Endothelial cell of coronary artery (primary cell): ENCODE measurements around the gene NDUFA8. TPM values are rescaled to one million over a fixed set of nuclear protein-coding genes. Genes with fewer than 3 reads are reported as not detected.

Source experiments
- total RNA-seq: library from RNA; depleted of rRNA; stranded (reverse); fragments of >200 nt; gene quantifications from 2 replicates; pipeline ENCODE4 v1.2.3, GENCODE V29; 2014

NDUFA8 gene
- 45.3 and 49.8 TPM in 2 replicates for total RNA-seq

GRCh38 chr9:122159026-122159924 lies at the start of gene NDUFA8, which contains the start of gene MORN5:
NDUFA8 (minus strand) TSS chr9:122159779; CDS start chr9:122159677, 102 bp downstream.
MORN5 (plus strand) TSS chr9:122159908; CDS start chr9:122159973, 65 bp downstream.

Other genes with a start within 250 kb of the NDUFA8 start
- gene TTLL11, start 66.5 kb downstream of the NDUFA8 start, total RNA-seq = 2.7 and 4.8 TPM in 2 replicates
- gene MORN5, start 129 bp upstream of the NDUFA8 start, total RNA-seq = not detected in 2 replicates
- gene LHX6, start 69.2 kb upstream of the NDUFA8 start, total RNA-seq = 0.27 and 1.3 TPM in 2 replicates
- gene RBM18, start 105.1 kb upstream of the NDUFA8 start, total RNA-seq = 6.7 and 7.4 TPM in 2 replicates
- gene MRRF, start 105.1 kb upstream of the NDUFA8 start, total RNA-seq = 34.3 and 34.9 TPM in 2 replicates
- 0.81 and 1.8 TPM in 2 replicates for gene PTGS1, start 211.2 kb upstream of the NDUFA8 start, total RNA-seq